Stimulated activated CD8-positive, alpha-beta memory T cell treated with anti-CD3 and anti-CD28 coated beads, Interleukin-15, amount 100 ng/mL, for 24 hours (primary cell): ENCODE data around the gene CEACAM8.
"Not testable (repeated sequence)": the region's sequence is repeated elsewhere in the genome, so short reads cannot be mapped to it uniquely, and the experiment has no call there.

Experiments
- DNase-seq: peaks from one replicate; pipeline ENCODE4 v3.0.0-alpha.2; 2020; ENCODE audit warnings: low read depth

CEACAM8 gene

DNA sequence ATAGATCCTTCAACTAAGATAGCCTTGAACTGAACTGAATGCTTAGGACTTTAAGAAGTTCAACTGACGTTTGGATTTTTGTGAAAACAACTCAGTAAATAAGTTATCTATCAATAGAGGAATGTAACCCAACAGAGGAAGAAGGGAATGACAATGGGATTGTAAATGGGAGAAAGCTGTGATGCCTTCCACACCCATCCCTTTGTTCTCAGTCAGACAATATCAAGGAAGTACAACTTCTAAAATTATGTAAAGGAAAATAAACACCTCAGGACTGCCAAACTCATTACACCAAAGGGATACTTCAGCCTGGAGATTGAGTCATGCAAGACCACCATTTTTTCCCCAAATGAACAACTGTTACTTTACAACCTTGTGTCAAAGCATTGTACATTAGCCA is 21.1 kb downstream of the CEACAM8 start:
- no peak for DNase-seq

DNA sequence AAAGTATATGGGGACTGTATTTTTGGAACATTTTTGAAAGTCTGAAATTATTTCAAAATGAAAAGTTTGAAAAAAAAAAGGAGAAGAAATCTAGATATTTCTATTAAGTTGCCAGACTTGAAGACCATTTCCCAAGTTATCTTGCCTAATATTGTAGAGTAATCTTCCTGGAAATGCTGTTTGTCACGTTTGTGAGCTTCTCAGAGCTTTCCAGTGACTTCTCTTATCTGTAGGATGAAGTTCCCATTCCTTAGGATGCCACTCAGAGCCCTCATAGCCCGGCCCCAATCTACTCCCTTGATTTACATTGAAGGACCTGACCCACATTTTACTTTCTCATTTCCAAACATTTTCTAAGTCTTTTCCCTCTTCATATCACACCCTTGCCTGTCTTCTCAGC is 23.6 kb downstream of the CEACAM8 start:
- DNase-seq, result no peak

GRCh38 chr19:42569193-42569592 is 25.5 kb downstream of the CEACAM8 start:
- DNase-seq, result no peak

DNA sequence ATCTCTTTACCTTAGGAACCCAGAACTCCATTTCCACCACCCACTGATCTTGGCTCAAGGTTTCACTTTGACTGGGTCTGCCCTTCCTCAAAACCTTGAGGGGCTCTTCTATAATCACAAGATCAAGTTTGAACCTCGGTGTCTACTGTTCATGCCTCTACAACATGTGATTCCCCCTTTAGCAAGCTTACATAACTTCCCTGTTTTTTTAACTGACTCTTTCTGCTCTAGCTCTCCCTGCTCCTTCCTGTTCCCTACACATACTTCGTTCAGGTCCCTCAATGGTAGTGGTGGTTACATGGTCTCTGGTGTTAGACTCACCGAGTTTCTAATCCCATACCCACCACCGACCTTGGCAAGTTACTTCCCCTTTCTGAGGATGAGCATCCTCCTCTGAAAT is 26.7 kb downstream of the CEACAM8 start:
- DNase-seq, result no peak

DNA sequence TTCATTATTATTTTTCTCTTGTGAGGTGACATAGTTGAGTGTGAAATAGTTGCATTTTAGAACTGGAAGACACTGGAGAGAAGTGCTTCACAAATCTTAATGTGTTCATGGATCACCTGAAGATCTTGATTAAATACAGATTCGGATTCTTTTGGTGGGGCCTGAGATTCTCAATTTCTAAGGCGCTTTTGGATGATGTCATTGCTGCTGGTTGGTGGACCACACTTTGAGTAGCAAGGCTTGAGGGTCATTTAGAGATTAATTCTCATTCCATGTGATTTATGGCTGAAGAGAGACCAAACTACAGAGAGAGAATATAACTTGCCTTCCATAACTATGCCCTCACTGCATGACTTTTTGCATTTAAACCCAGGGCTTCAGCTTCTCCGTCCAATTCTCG is 27.2 kb downstream of the CEACAM8 start:
- DNase-seq, result no peak

- DNase-seq, result no peak
Measured at GRCh38 chr19:42563352-42564210, 31.1 kb downstream of the CEACAM8 start.

GRCh38 chr19:42561512-42561911 is 33.2 kb downstream of the CEACAM8 start:
- no peak for DNase-seq

DNA sequence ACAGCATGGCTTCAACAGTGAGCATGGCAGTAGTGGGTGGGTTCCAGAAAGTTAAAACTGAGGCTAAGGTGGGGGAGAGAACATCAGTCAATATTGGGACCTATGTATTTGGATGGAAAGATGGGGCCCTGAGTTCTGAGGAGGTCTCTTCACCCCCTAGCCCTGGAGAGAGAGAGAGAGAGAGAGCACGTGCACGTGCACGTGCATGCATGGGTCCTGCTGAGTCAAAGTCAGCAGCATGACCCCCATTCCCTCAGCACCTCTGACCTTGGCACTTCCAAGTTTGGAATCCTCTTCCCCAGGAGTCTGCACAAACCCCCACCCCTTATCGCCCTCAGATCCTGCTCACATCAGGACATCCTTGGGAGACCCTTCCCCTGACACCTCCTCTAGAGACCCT is 34.0 kb downstream of the CEACAM8 start:
- no peak for DNase-seq

DNA sequence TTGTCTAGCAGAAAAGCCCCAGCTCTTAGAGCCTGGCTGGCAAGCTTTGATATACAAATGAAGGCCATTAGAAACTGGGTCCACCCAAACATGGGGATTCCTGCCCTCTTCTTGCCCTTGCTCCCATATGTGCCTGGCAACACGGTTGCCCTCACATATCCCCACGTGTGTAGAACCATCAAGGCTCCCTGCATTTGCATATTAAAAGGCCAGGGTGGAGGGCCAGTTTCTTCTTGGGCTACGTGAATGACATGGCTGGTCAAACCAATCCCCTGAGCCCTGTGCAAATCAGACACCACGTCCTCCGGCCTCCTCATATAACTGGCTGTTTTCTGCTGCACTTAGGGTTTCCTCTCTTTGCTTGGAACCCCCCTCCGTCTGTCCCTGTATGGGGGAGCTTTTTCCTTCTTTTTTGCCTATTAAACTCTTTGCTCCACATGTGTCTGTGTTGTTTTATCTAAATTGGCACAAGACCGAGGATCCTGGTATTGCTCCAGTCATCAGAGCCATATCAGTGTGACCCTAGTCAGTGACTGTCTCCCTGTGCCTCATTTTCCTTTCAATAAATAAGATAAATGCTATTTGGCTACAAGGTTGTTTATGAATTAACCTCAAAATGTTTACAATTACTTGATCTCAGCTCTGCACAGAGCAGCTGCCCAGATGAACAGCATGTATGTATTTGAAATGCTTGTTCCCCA is 36.1 kb downstream of the CEACAM8 start:
- DNase-seq, result no peak

DNA sequence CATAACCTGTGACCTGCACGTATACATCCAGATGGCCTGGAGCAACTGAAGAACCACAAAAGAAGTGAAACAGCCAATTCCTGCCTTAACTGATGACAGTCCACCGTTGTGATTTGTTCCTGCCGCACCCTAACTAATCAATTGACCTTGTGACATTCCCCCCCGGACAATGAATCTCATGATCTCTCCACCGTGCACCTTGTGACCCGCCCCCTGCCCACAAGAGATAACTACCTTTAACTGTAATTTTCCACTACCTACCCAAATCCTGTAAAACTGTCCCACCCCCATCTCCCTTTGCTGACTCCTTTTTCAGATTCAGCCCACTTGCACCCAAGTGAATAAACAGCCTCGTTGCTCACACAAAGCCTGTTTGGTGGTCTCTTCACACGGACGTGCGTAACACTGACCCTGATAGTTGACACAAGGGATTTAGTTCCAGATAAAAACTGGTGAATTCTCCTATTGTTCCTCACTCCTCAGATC is 37.3 kb downstream of the CEACAM8 start:
- DNase-seq, result not testable (repeated sequence)

DNA sequence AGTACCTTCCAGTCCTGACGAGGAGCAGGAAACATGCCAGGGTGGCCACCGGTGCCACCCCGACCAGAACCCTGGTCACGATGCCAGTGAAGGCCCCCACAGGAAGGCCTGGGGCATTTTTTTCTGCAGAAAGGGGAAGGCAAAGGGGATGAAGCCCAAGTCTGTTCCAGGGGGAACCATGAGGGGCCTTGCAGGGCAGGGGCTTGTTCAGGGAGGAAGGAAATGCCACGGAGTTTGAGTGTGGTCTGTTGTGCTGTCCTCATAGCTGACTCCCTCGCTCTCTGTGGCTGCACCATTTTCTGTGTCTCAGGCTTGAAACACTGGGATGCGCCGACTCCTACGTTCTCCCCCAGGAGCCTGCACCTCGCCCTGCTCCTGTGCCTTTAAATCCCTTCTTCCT is 38.9 kb downstream of the CEACAM8 start:
- DNase-seq, result no peak

DNA sequence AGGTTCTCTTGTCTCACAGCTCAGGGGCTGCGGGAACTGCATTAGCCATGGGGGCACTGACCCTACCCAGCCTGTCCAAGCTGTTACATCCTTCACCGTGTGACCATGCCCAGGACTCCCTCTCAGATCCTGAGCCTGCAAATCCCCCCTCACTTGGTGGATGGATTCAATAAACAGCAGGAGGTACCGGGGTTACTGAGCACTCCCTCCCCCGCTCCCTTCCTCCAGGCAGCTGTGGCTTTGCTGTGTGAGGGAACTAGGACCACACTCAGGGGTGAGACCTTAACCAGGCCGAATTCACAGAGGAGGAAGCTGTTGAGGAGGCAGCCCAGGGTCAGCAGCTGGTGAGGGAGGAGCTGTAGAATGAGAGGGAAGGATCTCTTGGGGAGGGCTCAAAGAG is 39.4 kb downstream of the CEACAM8 start:
- no peak for DNase-seq

GRCh38 chr19:42554046-42554575 is 40.6 kb downstream of the CEACAM8 start:
- no peak for DNase-seq

GRCh38 chr19:42553292-42554045 is 41.3 kb downstream of the CEACAM8 start:
- DNase-seq, result no peak

GRCh38 chr19:42552086-42553065 is 42.3 kb downstream of the CEACAM8 start:
- no peak for DNase-seq

DNA sequence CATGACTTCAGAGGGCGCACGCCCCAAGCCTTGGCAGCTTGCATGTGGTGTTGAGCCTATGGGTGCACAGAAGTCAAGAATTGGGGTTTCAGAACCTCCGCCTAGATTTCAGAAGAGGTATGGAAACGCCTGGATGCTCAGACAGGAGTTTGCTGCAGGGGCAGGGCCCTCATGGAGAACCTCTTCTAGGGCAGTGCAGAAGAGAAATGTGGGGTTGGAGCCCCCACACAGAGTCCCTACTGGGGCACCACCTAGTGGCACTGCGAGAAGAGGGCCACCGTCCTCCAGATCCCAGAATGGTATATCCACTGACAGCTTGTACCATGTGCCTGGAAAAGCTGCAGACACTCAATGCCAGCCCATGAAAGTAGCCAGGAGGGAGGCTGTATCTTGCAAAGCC is 44.2 kb downstream of the CEACAM8 start:
- DNase-seq, result not testable (repeated sequence)

GRCh38 chr19:42549067-42549466 is 45.7 kb downstream of the CEACAM8 start:
- not testable (repeated sequence) for DNase-seq

DNA sequence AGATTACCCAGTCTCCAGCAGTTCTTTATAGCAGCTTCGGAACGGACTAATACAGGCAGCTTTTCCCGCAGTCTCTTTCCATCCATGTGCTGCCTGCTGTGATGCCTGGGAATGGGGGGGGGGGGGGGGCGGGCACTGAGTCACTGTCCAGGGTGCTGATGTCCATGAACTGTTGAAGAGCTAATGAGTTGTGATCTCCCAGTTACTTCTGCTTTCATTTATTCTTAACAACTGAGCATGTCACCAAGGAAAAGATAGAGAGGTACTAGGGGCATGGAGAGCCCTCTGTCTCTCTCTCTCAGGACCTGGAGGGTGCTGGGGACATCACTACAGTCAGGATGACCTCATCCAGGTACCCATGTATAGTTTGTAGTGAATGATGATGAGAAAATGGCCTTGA is 46.2 kb downstream of the CEACAM8 start:
- no peak for DNase-seq

DNA sequence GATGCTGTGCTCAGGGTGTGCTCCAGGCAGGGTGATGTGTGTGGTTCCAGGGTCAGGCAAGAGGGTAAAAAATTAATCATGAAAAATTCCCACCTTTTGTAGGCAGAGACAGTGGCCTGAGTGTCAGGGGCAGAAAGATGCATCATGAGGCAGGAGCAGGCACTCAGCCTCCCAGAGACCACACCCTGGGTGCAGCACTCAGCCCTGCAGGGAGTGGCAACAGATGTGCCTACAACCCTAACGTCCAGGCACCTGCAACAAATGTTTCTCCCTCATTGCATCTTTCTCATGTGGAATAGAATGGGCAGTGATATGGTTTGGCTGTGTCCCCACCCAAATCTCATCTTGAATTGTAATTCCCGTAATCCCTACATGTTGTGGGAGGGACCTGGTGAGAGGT is 46.8 kb downstream of the CEACAM8 start:
- DNase-seq, result no peak

DNA sequence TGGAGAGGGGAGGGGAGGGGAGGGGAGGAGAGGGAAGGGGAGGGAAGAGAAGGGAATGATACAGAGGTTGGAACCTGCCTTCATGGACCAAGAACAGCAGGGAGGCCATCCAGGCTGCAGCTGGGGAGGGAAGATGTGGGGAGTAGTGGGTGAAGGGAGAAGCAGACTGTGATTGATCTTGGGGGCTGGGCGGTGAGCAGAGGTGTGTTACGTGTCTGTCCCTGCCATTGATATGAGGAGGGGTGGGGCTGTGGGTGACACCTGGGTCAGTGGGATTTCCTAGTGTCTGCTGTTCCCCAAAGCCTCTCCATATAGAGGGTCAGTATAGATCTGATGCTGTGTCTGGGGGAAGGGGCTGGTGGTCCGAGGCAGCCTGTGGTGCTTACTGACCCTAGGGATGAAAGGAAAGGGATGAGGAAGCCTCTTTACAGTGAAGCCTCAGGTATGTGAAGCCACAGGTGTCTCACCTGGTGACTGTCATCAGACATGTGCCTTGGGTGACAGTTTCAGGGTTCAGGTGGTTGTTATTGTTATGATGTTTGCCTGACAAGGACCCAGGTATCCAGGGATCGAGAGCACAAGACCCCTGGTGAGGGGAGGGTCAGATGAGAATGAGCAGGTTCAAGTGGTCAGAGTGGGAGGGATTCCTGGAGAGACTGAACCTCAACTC is 47.8 kb downstream of the CEACAM8 start:
- no peak for DNase-seq

DNA sequence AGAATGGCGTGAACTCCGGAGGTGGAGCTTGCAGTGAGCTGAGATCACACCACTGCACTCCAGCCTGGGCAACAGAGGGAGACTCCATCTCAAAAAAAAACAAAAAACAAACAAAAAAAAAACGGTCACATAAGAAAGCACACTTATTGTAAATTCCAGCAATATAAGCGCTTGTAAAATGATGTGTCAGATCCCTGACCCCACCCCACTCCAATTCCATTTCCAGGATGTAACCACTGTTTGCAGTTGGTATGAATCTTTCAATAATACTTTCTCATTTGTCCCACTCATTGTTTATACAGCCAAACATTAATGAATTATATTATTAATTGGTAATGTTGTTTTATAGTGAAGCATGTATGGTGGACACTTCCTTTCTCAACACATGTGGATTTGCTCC is 50.6 kb downstream of the CEACAM8 start:
- no peak for DNase-seq
